ENCODE data around the gene PDE3A. TPM values are rescaled to one million over a fixed set of nuclear protein-coding genes. Genes with fewer than 3 reads are reported as not detected.

Gene PDE3A
- total and polyA plus RNA-seq, 2 donors from 2014 or later, result 3.3 to 18.3 TPM

GRCh38 chr12:20436316-20436715 is 68.0 kb downstream of the PDE3A start:
- DNase-seq, result peak in 2 of 5 donors; percentile 64 to 73
- Histone ChIP-seq H3K4me3 (ENCODE audit: low read length in 3 of 3) (no peak overlapping the region), H3K27me3 (ENCODE audit: control insufficient read depth, insufficient read depth, low read length) (no peaks in the 10 kb centered on the region), H3K9ac (ENCODE audit: low read length in 3 of 3) (no peak overlapping the region), H3K27ac (ENCODE audit: low read depth in 2 of 2, low read length in 2 of 2) (no peak overlapping the region), H3K36me3 (ENCODE audit: control insufficient read depth in 2 of 3, insufficient read depth in 3 of 3, low read length in 3 of 3) (no peaks in the 10 kb centered on the region), H3K4me1 (ENCODE audit: control insufficient read depth in 2 of 3, insufficient read depth in 2 of 3, low read depth in 1 of 3, low read length in 3 of 3) (no peaks in the 10 kb centered on the region), H3K9me3 (ENCODE audit: control insufficient read depth in 2 of 3, insufficient read depth in 1 of 3, low read length in 3 of 3) (no peaks in the 10 kb centered on the region)
- intact Hi-C loops (cut with DNase I), result no loop called here
- no peak for FAIRE-seq
- TF ChIP-seq CTCF (IDR thresholded peaks at IDR 0.05; ENCODE audit: borderline replicate concordance, extremely low read depth, insufficient read depth), result no peak

GRCh38 chr12:20438299-20438779 is 70.0 kb downstream of the PDE3A start:
- Histone ChIP-seq H3K27me3 (ENCODE audit: control insufficient read depth, insufficient read depth, low read length) (no peaks in the 10 kb centered on the region), H3K27ac (ENCODE audit: low read depth in 2 of 2, low read length in 2 of 2) (no peak overlapping the region), H3K9ac (ENCODE audit: low read length in 3 of 3) (no peak overlapping the region), H3K4me3 (ENCODE audit: low read length in 3 of 3) (no peak overlapping the region), H3K36me3 (ENCODE audit: control insufficient read depth in 2 of 3, insufficient read depth in 3 of 3, low read length in 3 of 3) (no peaks in the 10 kb centered on the region), H3K9me3 (ENCODE audit: control insufficient read depth in 2 of 3, insufficient read depth in 1 of 3, low read length in 3 of 3) (no peaks in the 10 kb centered on the region), H3K4me1 (ENCODE audit: control insufficient read depth in 2 of 3, insufficient read depth in 2 of 3, low read depth in 1 of 3, low read length in 3 of 3) (no peaks in the 10 kb centered on the region)
- DNase-seq, result peak in 2 of 5 donors; percentile 16 to 45
- TF ChIP-seq CTCF (IDR thresholded peaks at IDR 0.05; ENCODE audit: borderline replicate concordance, extremely low read depth, insufficient read depth), result no peak
- intact Hi-C loops (cut with DNase I), result no loop called here
- no peak for FAIRE-seq

GRCh38 chr12:20439626-20440025 is 71.3 kb downstream of the PDE3A start:
- intact Hi-C loops (cut with DNase I), result no loop called here
- no peaks in the 10 kb centered on the region for H3K27me3 ChIP-seq (ENCODE audit: control insufficient read depth, insufficient read depth, low read length)
- H3K27ac ChIP-seq (ENCODE audit: low read depth in 2 of 2, low read length in 2 of 2), result no peak overlapping the region
- H3K4me1 ChIP-seq (ENCODE audit: control insufficient read depth in 2 of 3, insufficient read depth in 2 of 3, low read depth in 1 of 3, low read length in 3 of 3), result no peaks in the 10 kb centered on the region
- H3K9me3 ChIP-seq (ENCODE audit: control insufficient read depth in 2 of 3, insufficient read depth in 1 of 3, low read length in 3 of 3), result no peaks in the 10 kb centered on the region
- DNase-seq (no peak), FAIRE-seq (no peak)
- TF ChIP-seq CTCF (IDR thresholded peaks at IDR 0.05; ENCODE audit: borderline replicate concordance, extremely low read depth, insufficient read depth), result no peak
- H3K36me3 ChIP-seq (ENCODE audit: control insufficient read depth in 2 of 3, insufficient read depth in 3 of 3, low read length in 3 of 3), result no peaks in the 10 kb centered on the region
- no peak overlapping the region for H3K4me3 ChIP-seq (ENCODE audit: low read length in 3 of 3)
- H3K9ac ChIP-seq (ENCODE audit: low read length in 3 of 3), result no peak overlapping the region

DNA sequence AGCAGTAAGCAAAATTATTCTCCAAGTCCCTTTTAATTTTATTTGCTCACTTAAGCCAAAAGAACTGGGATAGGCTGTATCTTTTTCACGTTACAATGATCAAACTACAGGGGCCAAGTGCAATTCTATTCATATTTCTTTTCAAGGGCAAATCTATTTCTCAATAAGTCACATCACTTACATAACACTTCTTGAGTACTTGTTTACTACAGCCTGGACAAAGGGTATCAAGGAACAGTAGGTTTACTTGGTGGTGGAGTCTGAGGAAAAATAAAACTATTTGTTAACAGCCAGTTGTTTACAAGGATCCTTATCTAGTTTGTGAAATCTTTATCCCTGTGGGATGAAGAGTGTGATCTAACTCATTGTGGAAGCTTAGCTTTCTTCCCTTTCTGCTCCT is 72.1 kb downstream of the PDE3A start:
- Histone ChIP-seq H3K9ac (ENCODE audit: low read length in 3 of 3) (no peak overlapping the region), H3K27ac (ENCODE audit: low read depth in 2 of 2, low read length in 2 of 2) (no peak overlapping the region), H3K9me3 (ENCODE audit: control insufficient read depth in 2 of 3, insufficient read depth in 1 of 3, low read length in 3 of 3) (no peaks in the 10 kb centered on the region), H3K36me3 (ENCODE audit: control insufficient read depth in 2 of 3, insufficient read depth in 3 of 3, low read length in 3 of 3) (no peaks in the 10 kb centered on the region), H3K4me3 (ENCODE audit: low read length in 3 of 3) (no peak overlapping the region), H3K4me1 (ENCODE audit: control insufficient read depth in 2 of 3, insufficient read depth in 2 of 3, low read depth in 1 of 3, low read length in 3 of 3) (no peaks in the 10 kb centered on the region), H3K27me3 (ENCODE audit: control insufficient read depth, insufficient read depth, low read length) (no peaks in the 10 kb centered on the region)
- intact Hi-C loops (cut with DNase I), result no loop called here
- DNase-seq (no peak), FAIRE-seq (no peak)
- no peak for TF ChIP-seq CTCF (IDR thresholded peaks at IDR 0.05; ENCODE audit: borderline replicate concordance, extremely low read depth, insufficient read depth)

Data from kidney (tissue), 14 donors.